Measurements from ENCODE around the gene LMOD2. TPM values are rescaled to one million over a fixed set of nuclear protein-coding genes. Genes with fewer than 3 reads are reported as not detected.
A peak's percentile ranks its signal among the peaks of the same experiment; 100 is the strongest.

LMOD2 gene
- total and polyA plus RNA-seq, 9 of the 15 experiments (the other 6 are each of a cell fraction or from before 2014, with no cell fraction given), result 0.04 TPM; not detected in 8

GRCh38 chr7:123657304-123657685 is 1.6 kb downstream of the LMOD2 start:
- Histone ChIP-seq H3K27ac (ENCODE audit: extremely low read depth, low read depth, low read length) (no peak overlapping the region), H3K4me3 (no peak overlapping the region), H3K36me3 (ENCODE audit: control insufficient read depth, insufficient read depth, low read length) (no peaks in the 10 kb centered on the region), H2AFZ (ENCODE audit: low read depth, low read length) (no peak overlapping the region), H4K20me1 (replicated peaks; ENCODE audit: control insufficient read depth, insufficient read depth, low read length) (no peaks in the 10 kb centered on the region), H3K4me1 (replicated peaks in 1 of 2; ENCODE audit: control insufficient read depth in 2 of 2, insufficient read depth in 2 of 2, low read length in 2 of 2) (no peaks in the 10 kb centered on the region; a peak in 2 of 5 replicates), H3K9me3 (replicated peaks; ENCODE audit: control insufficient read depth, insufficient read depth, low read depth, low read length) (no peaks in the 10 kb centered on the region), H3K27me3 (ENCODE audit: control insufficient read depth in 2 of 2, insufficient read depth in 2 of 2, low read length in 2 of 2) (peaks cover 8 to 13% of the 10 kb centered on the region in 2 experiments; a peak in 4 of 5 replicates), H3K79me2 (ENCODE audit: control insufficient read depth, insufficient read depth, low read length) (no peaks in the 10 kb centered on the region), H3K9ac (ENCODE audit: insufficient read depth in 1 of 2, low read depth in 2 of 2, low read length in 2 of 2) (no peak overlapping the region), H3K4me2 (ENCODE audit: insufficient read depth, low read length) (no peak overlapping the region), H3K9me1 (ENCODE audit: control insufficient read depth, insufficient read depth, low read length) (no peaks in the 10 kb centered on the region)
- BruUV-seq (replicated peaks), result no TSS peak
- in situ Hi-C loops (cut with MboI), result no loop called here
- 0% methylated on average over 1 of the region's 1 CpG for WGBS (ENCODE audit: insufficient coverage, low coverage, missing lambda C conversion rate)
- TF ChIP-seq HDAC1 (IDR thresholded peaks at IDR 0.05) (no peak), PKNOX1 (IDR thresholded peaks at IDR 0.05) (0 out of 2 replicates have a peak, but pooled peaks have one; percentile 9)
- FAIRE-seq (no peak), DNase-seq (ENCODE audit: extremely low read depth in 1 of 4, low spot score in 3 of 4) (no peak), ATAC-seq (no peak)
- intact Hi-C loops (cut with micrococcal nuclease), result no loop called here
- ChIA-PET CTCF (ENCODE audit: low intra/inter-chr PET ratio) (no interaction called here), POLR2A (interaction anchor here (1.2 to 1.5 kb wide), 2 partner anchors 9 to 12 kb away, joined by 4 read pairs; no protein-coding TSS in a partner anchor)

- no TSS peak for BruUV-seq (replicated peaks)
Observed at GRCh38 chr7:123658023-123658422, 2.4 kb downstream of the LMOD2 start.

More at GRCh38 chr7:123658023-123658422, 2.4 kb downstream of the LMOD2 start:
- WGBS (ENCODE audit: insufficient coverage, low coverage, missing lambda C conversion rate), result 7% methylated on average over 6 of the region's 6 CpGs
- H3K9me3 ChIP-seq (replicated peaks; ENCODE audit: control insufficient read depth, insufficient read depth, low read depth, low read length), result no peaks in the 10 kb centered on the region
- DNase-seq (ENCODE audit: extremely low read depth in 1 of 4, low spot score in 3 of 4) (no peak), ATAC-seq (no peak), FAIRE-seq (no peak)
- TF ChIP-seq RHOXF2B (CRISPR knock-in tag; conservative IDR thresholded peaks at IDR 0.05), result no peak
- TF ChIP-seq FUS (optimal IDR thresholded peaks at IDR 0.05; ENCODE audit: low read depth, low read length), result no peak
- H3K4me1 ChIP-seq (replicated peaks in 1 of 2; ENCODE audit: control insufficient read depth in 2 of 2, insufficient read depth in 2 of 2, low read length in 2 of 2), result no peaks in the 10 kb centered on the region; a peak in 2 of 5 replicates
- no peak overlapping the region for H3K9ac ChIP-seq (ENCODE audit: insufficient read depth in 1 of 2, low read depth in 2 of 2, low read length in 2 of 2)
- H3K4me2 ChIP-seq (ENCODE audit: insufficient read depth, low read length), result no peak overlapping the region
- no peak overlapping the region for H3K27ac ChIP-seq (ENCODE audit: extremely low read depth, low read depth, low read length)
- H3K27me3 ChIP-seq (ENCODE audit: control insufficient read depth in 2 of 2, insufficient read depth in 2 of 2, low read length in 2 of 2), result peaks cover 12 to 15% of the 10 kb centered on the region in 2 experiments; a peak in 4 of 5 replicates
- H2AFZ ChIP-seq (ENCODE audit: low read depth, low read length), result no peak overlapping the region
- ChIA-PET POLR2A (interaction anchor here (0.6 kb wide), 1 partner anchor 113 kb away, joined by 3 read pairs; no protein-coding TSS in a partner anchor), CTCF (ENCODE audit: low intra/inter-chr PET ratio) (interaction anchor here (0.7 kb wide), 1 partner anchor 369 kb away, joined by 4 read pairs; no protein-coding TSS in a partner anchor)
- in situ Hi-C loops (cut with MboI) (no loop called here), intact Hi-C loops (cut with micrococcal nuclease) (no loop called here)
- H3K4me3 ChIP-seq, result no peak overlapping the region
- H3K36me3 ChIP-seq (ENCODE audit: control insufficient read depth, insufficient read depth, low read length), result no peaks in the 10 kb centered on the region
- no peaks in the 10 kb centered on the region for H3K79me2 ChIP-seq (ENCODE audit: control insufficient read depth, insufficient read depth, low read length)
- H3K9me1 ChIP-seq (ENCODE audit: control insufficient read depth, insufficient read depth, low read length), result no peaks in the 10 kb centered on the region
- H4K20me1 ChIP-seq (replicated peaks; ENCODE audit: control insufficient read depth, insufficient read depth, low read length), result no peaks in the 10 kb centered on the region
